K562 (cell line): ENCODE data around the gene DUOXA2. TPM values are rescaled to one million over a fixed set of nuclear protein-coding genes. Genes with fewer than 3 reads are reported as not detected.

Experiments used
- CREM ChIP-seq: IDR thresholded peaks from 2 replicates; pipeline ENCODE4 v1.6.1; 2014; ENCODE audit warnings: antibody characterized with exemption, low read depth
- ETV1 ChIP-seq: fragments of 450-650 bp; conservative IDR thresholded peaks from 2 replicates; pipeline ENCODE4 v1.6.1; 2016; ENCODE audit warnings: missing genetic modification characterization, control low read depth, low read depth, missing compliant biosample characterization
- HIVEP1 ChIP-seq: fragments of 250-450 bp; sonication (Bioruptor Pico); IDR thresholded peaks from 2 replicates; pipeline ENCODE4 v1.4.0; 2020; ENCODE audit warnings: mild to moderate bottlenecking
- JUND ChIP-seq, 2 experiments: IDR thresholded peaks; 2 replicates in 1 of 2; 3 replicates in 1 of 2; pipeline ENCODE4 v1.6.1; 2011; ENCODE audit warnings: borderline replicate concordance in 2 of 2, low read depth in 2 of 2, low read length in 2 of 2, improper control_type of control experiment in 1 of 2, missing biosample characterization in 1 of 2, missing genetic modification characterization in 1 of 2, missing genetic modification reagents in 1 of 2
- MAZ ChIP-seq, 2 experiments: fragments of 450-650 bp in 1 of 2; sonication (generic) in 1 of 2; formaldehyde crosslinking; IDR thresholded peaks in 1 of 2; conservative IDR thresholded peaks in 1 of 2; 2 replicates each; pipeline versions ENCODE4 v1.4.0 to v1.5.0; 2020; ENCODE audit warnings: mild to moderate bottlenecking in 1 of 2, missing genetic modification reagents in 1 of 2
- MEF2D ChIP-seq: conservative IDR thresholded peaks from 2 replicates; pipeline ENCODE4 v1.6.1; 2016; ENCODE audit warnings: low read depth, missing genetic modification characterization, missing compliant biosample characterization
- NBN ChIP-seq: fragments of 450-650 bp; IDR thresholded peaks from 2 replicates; pipeline ENCODE4 v1.6.1; 2016; ENCODE audit warnings: low read depth, mild to moderate bottlenecking
- TAF15 ChIP-seq: fragments of 200-400 bp; formaldehyde crosslinking; IDR thresholded peaks from 2 replicates; pipeline ENCODE4 v1.6.1; 2017; ENCODE audit warnings: mild to moderate bottlenecking, low read depth, low read length, moderate library complexity
- TBL1XR1 ChIP-seq, 2 experiments: IDR thresholded peaks; 2 replicates each; pipeline ENCODE4 v1.6.1; 2012; ENCODE audit warnings: improper control_type of control experiment in 2 of 2, low read length in 2 of 2, mild to moderate bottlenecking in 1 of 2
- XRCC5 ChIP-seq: fragments of 200-400 bp; formaldehyde crosslinking; IDR thresholded peaks from 2 replicates; pipeline ENCODE4 v1.6.1; 2017; ENCODE audit warnings: low read depth, mild to moderate bottlenecking, low read length
- ZBTB7A ChIP-seq: IDR thresholded peaks from 2 replicates; pipeline ENCODE4 v1.6.1; 2011; ENCODE audit warnings: low read depth, mild to moderate bottlenecking, low read length, moderate library complexity, borderline replicate concordance; ENCODE audit not compliant: control insufficient read depth
- ZFP36 ChIP-seq: fragments of 150-350 bp; IDR thresholded peaks from 2 replicates; pipeline ENCODE4 v1.6.1; 2018; ENCODE audit warnings: low read length, low read depth; ENCODE audit not compliant: partially characterized antibody
- ZNF583 ChIP-seq: fragments of 250-450 bp; sonication (Bioruptor Pico); IDR thresholded peaks from 2 replicates; pipeline ENCODE4 v1.4.0; 2020
- polyA plus RNA-seq, 8 experiments: library from polyadenylated mRNA; depleted of rRNA in 4 of 8; stranded (reverse) in 5 of 8; unstranded in 3 of 8; fragments of >200 nt; fragmentation: Nextera tagmentation in 2 of 8; fragmentation: Illumina TruSeq in 1 of 8; extraction: Ambion mirVana in 2 of 8; extraction: Trizol in 1 of 8; gene quantifications; 2 replicates each; pipeline versions ENCODE4 v1.2.1 to v1.2.3, GENCODE V29; 2011 to 2014; ENCODE audit warnings: inconsistent platforms in 1 of 8, missing spikeins in 1 of 8
- total RNA-seq, 7 experiments: library from RNA; depleted of rRNA in 6 of 7; stranded (reverse); fragments of >200 nt in 6 of 7; fragmentation: Illumina TruSeq in 2 of 7; extraction: Trizol in 2 of 7; gene quantifications; 2 replicates each; pipeline versions ENCODE4 v1.2.1 to v1.2.3, GENCODE V29; 2011 to 2021; ENCODE audit warnings: low replicate concordance in 1 of 7
- TF ChIP-seq, protein P1 (sequence below), 2 experiments: fragments of 200-800 bp in 1 of 2; sonication (Bioruptor generic) in 1 of 2; sonication (generic) in 1 of 2; formaldehyde crosslinking in 1 of 2; IDR thresholded peaks in 1 of 2; conservative IDR thresholded peaks in 1 of 2; 2 replicates each; pipeline versions ENCODE4 v1.5.0 to v1.6.1; 2016 to 2020; ENCODE audit warnings: missing compliant biosample characterization in 1 of 2, missing genetic modification characterization in 1 of 2, missing genetic modification reagents in 1 of 2
- TF ChIP-seq, protein P2 (sequence below): sonication (generic); formaldehyde crosslinking; IDR thresholded peaks from 2 replicates; pipeline ENCODE4 v1.8.1; 2023; ENCODE audit warnings: mild to moderate bottlenecking, missing genetic modification reagents
- TF ChIP-seq, protein P3 (sequence below), 2 experiments: fragments of 450-650 bp; IDR thresholded peaks; 2 replicates each; pipeline ENCODE4 v1.6.1; 2016
- TF ChIP-seq, protein P4 (sequence below), 2 experiments: IDR thresholded peaks; 2 replicates each; pipeline ENCODE4 v1.6.1; 2011; ENCODE audit warnings: borderline replicate concordance in 1 of 2, control low read depth in 1 of 2, low read depth in 1 of 2, low read length in 1 of 2, mild to moderate bottlenecking in 1 of 2, mixed read lengths in 1 of 2, moderate library complexity in 1 of 2; ENCODE audit not compliant: insufficient read depth in 1 of 2, insufficient read length in 1 of 2, poor library complexity in 1 of 2, severe bottlenecking in 1 of 2; ENCODE audit errors: extremely low read depth in 1 of 2
- TF ChIP-seq, protein P5 (sequence below): fragments of 250-450 bp; sonication (Bioruptor Pico); IDR thresholded peaks from 2 replicates; pipeline ENCODE4 v1.8.0; 2022; ENCODE audit warnings: inconsistent platforms

Gene DUOXA2
- total and polyA plus RNA-seq, 9 of the 15 experiments (the other 6 are each of a cell fraction or from before 2014, with no cell fraction given), result not detected

DNA sequence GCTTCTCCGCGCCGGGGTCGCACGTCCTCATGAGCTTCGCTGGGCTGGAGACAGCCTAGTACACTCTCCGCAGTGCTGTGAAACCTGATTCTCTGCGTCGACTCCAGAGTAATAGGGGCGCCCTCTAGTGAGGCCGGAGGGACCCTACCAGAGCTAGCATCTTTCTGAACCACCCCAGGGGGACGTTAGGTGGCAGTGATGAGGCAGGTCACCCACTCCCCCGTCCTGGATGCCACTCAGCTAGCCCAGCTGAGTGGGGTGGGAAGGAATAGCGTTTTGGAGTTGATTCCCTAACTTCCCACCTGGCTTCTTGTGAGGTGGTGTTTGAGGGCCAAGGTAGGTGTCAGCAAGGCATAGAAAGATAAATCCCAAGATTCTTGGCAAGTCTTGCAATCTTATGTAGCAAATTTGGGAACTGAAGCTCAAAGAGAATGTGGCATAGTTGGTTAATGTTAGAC, 4.0 kb downstream of the DUOXA2 start (continued):
- TF ChIP-seq ETV1 (tag), result peak; percentile 30; the same call in 1 of the 2 replicates
- 0 out of 4 replicates have a peak, but pooled peaks of 1 of the 2 experiments have one; percentile 21 for TF ChIP-seq TBL1XR1 (IDR thresholded peaks at IDR 0.05; ENCODE audit: low read length in 2 of 2)
- TF ChIP-seq, protein P1, sequence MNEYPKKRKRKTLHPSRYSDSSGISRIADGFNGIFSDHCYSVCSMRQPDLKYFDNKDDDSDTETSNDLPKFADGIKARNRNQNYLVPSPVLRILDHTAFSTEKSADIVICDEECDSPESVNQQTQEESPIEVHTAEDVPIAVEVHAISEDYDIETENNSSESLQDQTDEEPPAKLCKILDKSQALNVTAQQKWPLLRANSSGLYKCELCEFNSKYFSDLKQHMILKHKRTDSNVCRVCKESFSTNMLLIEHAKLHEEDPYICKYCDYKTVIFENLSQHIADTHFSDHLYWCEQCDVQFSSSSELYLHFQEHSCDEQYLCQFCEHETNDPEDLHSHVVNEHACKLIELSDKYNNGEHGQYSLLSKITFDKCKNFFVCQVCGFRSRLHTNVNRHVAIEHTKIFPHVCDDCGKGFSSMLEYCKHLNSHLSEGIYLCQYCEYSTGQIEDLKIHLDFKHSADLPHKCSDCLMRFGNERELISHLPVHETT (CRISPR knock-in tag; conservative IDR thresholded peaks at IDR 0.05 in 1 of 2, IDR thresholded peaks at IDR 0.05 in 1 of 2), result no peak
- TF ChIP-seq ZFP36, result peak; percentile 8
- TF ChIP-seq XRCC5, result peak; percentile 98
- TF ChIP-seq TAF15, result no peak
- TF ChIP-seq, protein P2, sequence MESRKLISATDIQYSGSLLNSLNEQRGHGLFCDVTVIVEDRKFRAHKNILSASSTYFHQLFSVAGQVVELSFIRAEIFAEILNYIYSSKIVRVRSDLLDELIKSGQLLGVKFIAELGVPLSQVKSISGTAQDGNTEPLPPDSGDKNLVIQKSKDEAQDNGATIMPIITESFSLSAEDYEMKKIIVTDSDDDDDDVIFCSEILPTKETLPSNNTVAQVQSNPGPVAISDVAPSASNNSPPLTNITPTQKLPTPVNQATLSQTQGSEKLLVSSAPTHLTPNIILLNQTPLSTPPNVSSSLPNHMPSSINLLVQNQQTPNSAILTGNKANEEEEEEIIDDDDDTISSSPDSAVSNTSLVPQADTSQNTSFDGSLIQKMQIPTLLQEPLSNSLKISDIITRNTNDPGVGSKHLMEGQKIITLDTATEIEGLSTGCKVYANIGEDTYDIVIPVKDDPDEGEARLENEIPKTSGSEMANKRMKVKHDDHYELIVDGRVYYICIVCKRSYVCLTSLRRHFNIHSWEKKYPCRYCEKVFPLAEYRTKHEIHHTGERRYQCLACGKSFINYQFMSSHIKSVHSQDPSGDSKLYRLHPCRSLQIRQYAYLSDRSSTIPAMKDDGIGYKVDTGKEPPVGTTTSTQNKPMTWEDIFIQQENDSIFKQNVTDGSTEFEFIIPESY, result peak; percentile 78; the same call in 1 of the 2 replicates
- TF ChIP-seq MAZ (CRISPR knock-in tag; conservative IDR thresholded peaks at IDR 0.05 in 1 of 2, IDR thresholded peaks at IDR 0.05 in 1 of 2), result peak in 1 of 2 experiments; percentile 57; a peak in 2 of 4 replicates
- TF ChIP-seq, protein P3, sequence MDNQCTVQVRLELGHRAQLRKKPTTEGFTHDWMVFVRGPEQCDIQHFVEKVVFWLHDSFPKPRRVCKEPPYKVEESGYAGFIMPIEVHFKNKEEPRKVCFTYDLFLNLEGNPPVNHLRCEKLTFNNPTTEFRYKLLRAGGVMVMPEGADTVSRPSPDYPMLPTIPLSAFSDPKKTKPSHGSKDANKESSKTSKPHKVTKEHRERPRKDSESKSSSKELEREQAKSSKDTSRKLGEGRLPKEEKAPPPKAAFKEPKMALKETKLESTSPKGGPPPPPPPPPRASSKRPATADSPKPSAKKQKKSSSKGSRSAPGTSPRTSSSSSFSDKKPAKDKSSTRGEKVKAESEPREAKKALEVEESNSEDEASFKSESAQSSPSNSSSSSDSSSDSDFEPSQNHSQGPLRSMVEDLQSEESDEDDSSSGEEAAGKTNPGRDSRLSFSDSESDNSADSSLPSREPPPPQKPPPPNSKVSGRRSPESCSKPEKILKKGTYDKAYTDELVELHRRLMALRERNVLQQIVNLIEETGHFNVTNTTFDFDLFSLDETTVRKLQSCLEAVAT (IDR thresholded peaks at IDR 0.05), result peak in 1 of 2 experiments; percentile 89; a peak in 2 of 4 replicates
- TF ChIP-seq JUND (IDR thresholded peaks at IDR 0.05; ENCODE audit: borderline replicate concordance, low read depth, low read length), result peak; percentile 72
- TF ChIP-seq JUND (tag; IDR thresholded peaks at IDR 0.05; ENCODE audit: borderline replicate concordance, low read depth, low read length), result no peak
- TF ChIP-seq ZBTB7A, result peak; percentile 50; the same call in 1 of the 2 replicates
- TF ChIP-seq HIVEP1 (CRISPR knock-in tag), result no peak
- TF ChIP-seq ZNF583 (CRISPR knock-in tag), result no peak
- TF ChIP-seq NBN, result no peak
- peak; percentile 72 for TF ChIP-seq CREM
- TF ChIP-seq, protein P4, sequence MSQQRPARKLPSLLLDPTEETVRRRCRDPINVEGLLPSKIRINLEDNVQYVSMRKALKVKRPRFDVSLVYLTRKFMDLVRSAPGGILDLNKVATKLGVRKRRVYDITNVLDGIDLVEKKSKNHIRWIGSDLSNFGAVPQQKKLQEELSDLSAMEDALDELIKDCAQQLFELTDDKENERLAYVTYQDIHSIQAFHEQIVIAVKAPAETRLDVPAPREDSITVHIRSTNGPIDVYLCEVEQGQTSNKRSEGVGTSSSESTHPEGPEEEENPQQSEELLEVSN (IDR thresholded peaks at IDR 0.05; ENCODE audit: borderline replicate concordance in 1 of 2, extremely low read depth in 1 of 2, insufficient read depth in 1 of 2, insufficient read length in 1 of 2, low read depth in 1 of 2, low read length in 1 of 2, poor library complexity in 1 of 2, severe bottlenecking in 1 of 2), result no peak
- 0 out of 2 replicates have a peak, but pooled peaks have one; percentile 28 for TF ChIP-seq MEF2D (tag)
- TF ChIP-seq, protein P5, sequence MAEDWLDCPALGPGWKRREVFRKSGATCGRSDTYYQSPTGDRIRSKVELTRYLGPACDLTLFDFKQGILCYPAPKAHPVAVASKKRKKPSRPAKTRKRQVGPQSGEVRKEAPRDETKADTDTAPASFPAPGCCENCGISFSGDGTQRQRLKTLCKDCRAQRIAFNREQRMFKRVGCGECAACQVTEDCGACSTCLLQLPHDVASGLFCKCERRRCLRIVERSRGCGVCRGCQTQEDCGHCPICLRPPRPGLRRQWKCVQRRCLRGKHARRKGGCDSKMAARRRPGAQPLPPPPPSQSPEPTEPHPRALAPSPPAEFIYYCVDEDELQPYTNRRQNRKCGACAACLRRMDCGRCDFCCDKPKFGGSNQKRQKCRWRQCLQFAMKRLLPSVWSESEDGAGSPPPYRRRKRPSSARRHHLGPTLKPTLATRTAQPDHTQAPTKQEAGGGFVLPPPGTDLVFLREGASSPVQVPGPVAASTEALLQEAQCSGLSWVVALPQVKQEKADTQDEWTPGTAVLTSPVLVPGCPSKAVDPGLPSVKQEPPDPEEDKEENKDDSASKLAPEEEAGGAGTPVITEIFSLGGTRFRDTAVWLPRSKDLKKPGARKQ (CRISPR knock-in tag), result no peak
